Measurements from ENCODE around the gene MARCHF6. TPM values are rescaled to one million over a fixed set of nuclear protein-coding genes. Genes with fewer than 3 reads are reported as not detected.

Gene MARCHF6
- polyA plus RNA-seq, 3 donors from 2014 or later: 23.3 to 54.5 (median 52.5) TPM

DNA sequence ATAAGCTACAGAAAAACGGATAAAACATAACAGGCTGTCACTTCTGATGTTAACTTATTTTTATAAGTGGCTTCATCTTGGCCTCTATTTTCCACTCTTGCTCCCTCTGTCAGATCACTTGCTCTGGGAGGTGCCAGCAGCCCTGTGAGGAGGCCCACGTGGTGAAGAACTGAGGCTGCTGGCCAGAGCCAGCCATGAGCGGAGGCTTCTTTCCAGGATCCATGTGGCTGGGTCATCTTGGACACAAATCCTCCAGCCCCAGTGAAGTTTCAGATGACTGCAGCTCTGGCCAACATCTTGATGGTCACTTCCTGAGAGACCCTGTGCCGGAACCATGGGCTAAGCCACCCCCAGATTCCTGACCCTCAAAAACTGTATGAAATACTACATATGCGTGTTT, 38.3 kb upstream of the MARCHF6 start:
- H3K27me3 Mint-ChIP-seq (ENCODE audit: low read depth in 3 of 3): peaks cover 0 to 3% (median 2%) of the 10 kb centered on the region in 3 donors
- DNase-seq: no peak
- H3K9me3 Mint-ChIP-seq: no peaks in the 10 kb centered on the region
- no peak overlapping the region for H3K4me3 Mint-ChIP-seq
- no peaks in the 10 kb centered on the region for H3K36me3 Mint-ChIP-seq
- H3K27ac Mint-ChIP-seq: no peak overlapping the region
- H3K4me1 Mint-ChIP-seq: no peaks in the 10 kb centered on the region

- Mint-ChIP-seq H3K4me1 (no peaks in the 10 kb centered on the region), H3K36me3 (no peaks in the 10 kb centered on the region), H3K27me3 (ENCODE audit: low read depth in 3 of 3) (peaks cover 2 to 3% (median 2%) of the 10 kb centered on the region in 3 donors), H3K27ac (no peak overlapping the region), H3K9me3 (no peaks in the 10 kb centered on the region), H3K4me3 (no peak overlapping the region)
- DNase-seq: no peak
Measured at GRCh38 chr5:10315824-10316509, 37.5 kb upstream of the MARCHF6 start.

- H3K4me1 Mint-ChIP-seq: no peaks in the 10 kb centered on the region
- no peak for DNase-seq
- peak overlapping the region in 1 of 6 donors; percentile 20 for H3K27ac Mint-ChIP-seq
- H3K27me3 Mint-ChIP-seq (ENCODE audit: low read depth in 3 of 3): peaks cover 2 to 3% (median 2%) of the 10 kb centered on the region in 3 donors
- no peaks in the 10 kb centered on the region for H3K36me3 Mint-ChIP-seq
- H3K4me3 Mint-ChIP-seq: no peak overlapping the region
- no peaks in the 10 kb centered on the region for H3K9me3 Mint-ChIP-seq
Measured at GRCh38 chr5:10317825-10318682, 35.4 kb upstream of the MARCHF6 start.

DNA sequence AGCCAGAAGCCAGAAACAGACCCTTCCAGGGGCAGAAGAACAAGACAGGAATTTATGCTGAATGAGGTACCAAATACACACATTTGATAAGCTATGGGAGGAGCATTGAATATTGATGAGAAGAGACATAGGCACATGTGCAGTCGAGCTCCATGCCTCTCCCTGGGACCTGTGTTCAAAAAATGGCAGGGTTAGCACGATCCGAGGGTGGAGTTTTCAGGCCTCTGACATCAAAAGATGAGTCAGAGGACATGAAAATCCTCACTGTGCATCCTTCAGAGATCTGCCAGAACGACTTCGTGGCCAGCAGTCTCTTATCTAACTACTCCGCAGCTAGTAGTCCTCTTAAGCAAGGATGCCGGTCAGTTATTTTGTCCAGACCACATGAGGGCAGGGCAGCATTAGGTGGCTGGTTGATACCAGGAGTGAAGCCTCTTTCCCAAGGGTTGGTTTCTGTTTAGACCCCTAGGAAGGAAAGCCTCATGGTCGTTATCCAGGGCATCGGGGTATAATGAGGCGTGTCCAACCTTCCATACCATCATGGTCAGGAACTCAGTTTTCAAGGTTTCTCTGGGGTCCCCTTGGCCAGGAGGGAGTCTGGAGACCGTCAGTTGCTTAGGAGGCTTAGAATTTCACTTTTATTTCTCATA, 34.2 kb upstream of the MARCHF6 start:
- Mint-ChIP-seq H3K9me3 (no peaks in the 10 kb centered on the region), H3K27me3 (ENCODE audit: low read depth in 3 of 3) (peaks cover 2 to 3% (median 2%) of the 10 kb centered on the region in 3 donors), H3K4me3 (no peak overlapping the region), H3K36me3 (no peaks in the 10 kb centered on the region), H3K4me1 (no peaks in the 10 kb centered on the region), H3K27ac (no peak overlapping the region)
- no peak for DNase-seq

GRCh38 chr5:10320793-10321192, 32.7 kb upstream of the MARCHF6 start:
- Mint-ChIP-seq H3K27me3 (ENCODE audit: low read depth in 3 of 3) (peaks cover 2 to 3% (median 2%) of the 10 kb centered on the region in 3 donors), H3K36me3 (no peaks in the 10 kb centered on the region), H3K27ac (no peak overlapping the region), H3K4me1 (no peaks in the 10 kb centered on the region), H3K9me3 (no peaks in the 10 kb centered on the region), H3K4me3 (no peak overlapping the region)
- no peak for DNase-seq

- Mint-ChIP-seq H3K36me3 (no peaks in the 10 kb centered on the region), H3K27ac (no peak overlapping the region), H3K4me1 (no peaks in the 10 kb centered on the region), H3K27me3 (ENCODE audit: low read depth in 3 of 3) (peaks cover 0 to 2% (median 2%) of the 10 kb centered on the region in 3 donors), H3K9me3 (no peaks in the 10 kb centered on the region), H3K4me3 (no peak overlapping the region)
- no peak for DNase-seq
Measured at GRCh38 chr5:10321882-10322281, 31.6 kb upstream of the MARCHF6 start.

DNA sequence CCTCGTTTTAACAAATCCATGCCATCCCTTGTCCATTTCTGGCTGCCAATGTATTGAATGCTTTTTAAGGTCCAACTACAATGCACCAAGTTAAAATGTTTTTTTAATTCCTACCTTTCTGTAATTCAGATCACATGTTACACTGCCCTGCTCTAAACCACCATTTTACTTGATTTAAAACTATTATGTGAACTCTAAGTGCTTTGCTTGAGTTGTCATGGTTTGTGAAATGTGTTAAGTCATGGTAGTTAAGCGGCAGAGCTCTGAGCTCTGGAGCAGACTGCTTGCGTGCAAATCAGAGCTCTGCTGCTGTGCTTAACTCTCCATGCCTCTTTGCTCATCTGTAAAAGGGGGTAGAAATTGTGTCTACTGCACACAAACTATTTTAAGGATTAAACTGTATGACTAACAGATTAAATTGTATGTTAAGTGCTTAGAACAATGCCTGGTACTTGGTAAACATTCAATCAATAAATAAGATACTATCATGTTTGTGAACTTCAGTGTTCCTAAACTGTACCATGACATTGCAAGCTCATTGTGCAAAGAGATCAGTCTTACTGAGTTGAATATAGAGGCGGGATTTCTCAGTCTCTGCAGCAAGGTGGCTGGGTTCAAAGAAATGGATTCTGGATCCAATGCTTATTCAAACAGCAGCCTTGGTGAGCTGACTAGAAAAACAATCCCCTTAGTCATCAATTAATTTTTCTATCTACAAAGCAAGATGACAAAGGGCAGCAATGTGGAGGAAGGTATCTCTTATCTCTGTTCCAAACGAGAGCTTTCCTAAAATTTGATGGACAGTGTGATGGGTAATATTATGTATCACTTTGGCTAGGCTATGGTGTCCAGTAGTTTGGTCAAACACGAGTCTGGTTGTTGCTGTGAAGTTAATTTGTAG, 29.7 kb upstream of the MARCHF6 start:
- no peak for DNase-seq
- H3K27ac Mint-ChIP-seq: no peak overlapping the region
- H3K36me3 Mint-ChIP-seq: no peaks in the 10 kb centered on the region
- H3K9me3 Mint-ChIP-seq: no peaks in the 10 kb centered on the region
- no peak overlapping the region for H3K4me3 Mint-ChIP-seq
- H3K27me3 Mint-ChIP-seq (ENCODE audit: low read depth in 3 of 3): peaks cover 0 to 2% (median 2%) of the 10 kb centered on the region in 3 donors
- no peaks in the 10 kb centered on the region for H3K4me1 Mint-ChIP-seq

DNA sequence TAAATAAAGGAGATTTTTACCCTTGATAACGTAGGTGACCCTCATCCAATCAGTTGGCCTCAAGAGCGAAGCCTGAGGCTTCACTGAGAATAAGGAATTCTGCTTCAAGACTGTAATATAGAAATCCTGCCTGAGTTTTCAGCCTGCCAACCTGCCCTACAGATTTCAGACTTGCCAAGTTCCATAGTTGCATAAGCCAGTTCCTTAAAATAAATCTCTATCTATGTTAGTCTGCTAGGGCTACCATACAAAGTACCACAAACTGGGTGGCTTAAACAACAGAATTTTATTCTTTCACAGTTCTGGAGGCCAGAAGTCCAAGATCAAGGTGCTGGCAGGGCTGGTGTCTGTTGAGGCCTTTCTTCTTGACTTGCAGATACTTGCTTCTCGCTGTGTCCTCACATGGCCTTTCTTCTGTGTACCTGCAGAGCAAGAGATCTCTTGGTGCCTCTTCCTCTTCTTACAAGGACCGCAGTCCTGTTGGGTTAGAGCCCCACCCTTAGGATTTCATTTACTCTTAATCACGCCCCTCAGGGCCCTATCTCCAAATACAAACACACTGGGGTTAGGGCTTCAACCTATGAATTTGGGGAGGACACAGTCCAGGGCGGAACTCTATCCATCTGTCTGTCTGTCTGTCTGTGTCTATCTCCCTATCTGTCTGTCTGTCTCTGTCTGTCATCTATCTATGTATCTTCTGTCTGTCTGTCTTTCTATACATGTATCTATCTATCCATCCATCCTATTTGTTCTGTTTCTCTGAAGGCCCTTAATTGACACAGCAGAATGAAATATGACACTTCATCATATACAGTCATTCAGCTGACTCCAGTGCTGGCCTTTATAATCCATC, 28.8 kb upstream of the MARCHF6 start:
- Mint-ChIP-seq H3K4me3 (no peak overlapping the region), H3K27me3 (ENCODE audit: low read depth in 3 of 3) (peaks cover 0 to 2% (median 0%) of the 10 kb centered on the region in 3 donors), H3K9me3 (no peaks in the 10 kb centered on the region), H3K4me1 (no peaks in the 10 kb centered on the region), H3K36me3 (no peaks in the 10 kb centered on the region), H3K27ac (no peak overlapping the region)
- no peak for DNase-seq

DNA sequence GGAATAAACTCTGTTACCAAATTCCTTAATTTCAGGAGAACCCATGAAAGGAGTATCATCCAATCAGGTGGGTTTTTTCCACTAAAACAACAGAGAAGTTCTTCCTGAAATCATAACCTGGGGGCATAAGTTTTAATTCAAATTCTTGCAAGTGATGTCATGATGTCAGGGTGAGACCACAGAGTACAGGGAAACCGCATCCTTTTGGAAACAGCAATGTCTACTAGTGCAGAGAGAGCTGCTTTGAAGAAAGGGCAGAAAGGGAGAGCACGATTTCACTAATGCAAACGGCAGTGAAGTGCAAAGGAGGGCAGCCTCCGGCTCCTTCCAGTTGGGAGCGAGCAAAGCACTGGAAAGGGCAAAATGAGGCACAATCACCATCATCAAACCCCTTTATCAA, 25.2 kb upstream of the MARCHF6 start:
- no peaks in the 10 kb centered on the region for H3K9me3 Mint-ChIP-seq
- H3K27ac Mint-ChIP-seq: no peak overlapping the region
- peaks cover 2% of the 10 kb centered on the region in 2 donors for H3K4me1 Mint-ChIP-seq
- H3K27me3 Mint-ChIP-seq (ENCODE audit: low read depth in 3 of 3): peaks cover 5 to 9% (median 8%) of the 10 kb centered on the region in 3 donors
- DNase-seq: no peak
- no peaks in the 10 kb centered on the region for H3K36me3 Mint-ChIP-seq
- H3K4me3 Mint-ChIP-seq: no peak overlapping the region

DNA sequence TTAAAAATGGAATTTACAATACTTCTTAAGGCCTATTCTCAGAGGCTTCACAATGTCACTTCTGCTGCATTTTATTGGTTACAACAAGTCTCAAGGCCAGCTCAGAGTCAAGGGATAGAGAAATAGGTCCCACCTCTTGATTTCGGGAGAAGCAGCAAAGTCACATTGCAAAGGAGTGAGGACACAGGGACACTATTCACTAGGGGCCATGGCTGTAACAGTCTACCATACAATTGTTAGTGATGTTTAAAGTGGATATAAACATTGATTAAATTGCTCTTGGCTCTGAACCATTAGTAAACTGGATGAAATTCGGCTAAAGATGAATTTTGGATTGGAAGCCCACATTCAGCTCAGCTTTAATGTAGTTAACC, 24.1 kb upstream of the MARCHF6 start:
- no peak for DNase-seq
- Mint-ChIP-seq H3K27ac (no peak overlapping the region), H3K4me3 (no peak overlapping the region), H3K9me3 (no peaks in the 10 kb centered on the region), H3K27me3 (ENCODE audit: low read depth in 3 of 3) (peaks cover 9 to 11% (median 9%) of the 10 kb centered on the region in 3 donors), H3K4me1 (peaks cover 5 to 6% of the 10 kb centered on the region in 2 donors), H3K36me3 (no peaks in the 10 kb centered on the region)

- no peak overlapping the region for H3K27ac Mint-ChIP-seq
- no peaks in the 10 kb centered on the region for H3K36me3 Mint-ChIP-seq
- DNase-seq: no peak
- no peak overlapping the region for H3K4me3 Mint-ChIP-seq
- H3K4me1 Mint-ChIP-seq: peaks cover 5 to 6% of the 10 kb centered on the region in 2 donors
- H3K27me3 Mint-ChIP-seq (ENCODE audit: low read depth in 3 of 3): peaks cover 9 to 15% (median 10%) of the 10 kb centered on the region in 3 donors
- no peaks in the 10 kb centered on the region for H3K9me3 Mint-ChIP-seq
Measured at GRCh38 chr5:10329820-10330481, 23.5 kb upstream of the MARCHF6 start.

DNA sequence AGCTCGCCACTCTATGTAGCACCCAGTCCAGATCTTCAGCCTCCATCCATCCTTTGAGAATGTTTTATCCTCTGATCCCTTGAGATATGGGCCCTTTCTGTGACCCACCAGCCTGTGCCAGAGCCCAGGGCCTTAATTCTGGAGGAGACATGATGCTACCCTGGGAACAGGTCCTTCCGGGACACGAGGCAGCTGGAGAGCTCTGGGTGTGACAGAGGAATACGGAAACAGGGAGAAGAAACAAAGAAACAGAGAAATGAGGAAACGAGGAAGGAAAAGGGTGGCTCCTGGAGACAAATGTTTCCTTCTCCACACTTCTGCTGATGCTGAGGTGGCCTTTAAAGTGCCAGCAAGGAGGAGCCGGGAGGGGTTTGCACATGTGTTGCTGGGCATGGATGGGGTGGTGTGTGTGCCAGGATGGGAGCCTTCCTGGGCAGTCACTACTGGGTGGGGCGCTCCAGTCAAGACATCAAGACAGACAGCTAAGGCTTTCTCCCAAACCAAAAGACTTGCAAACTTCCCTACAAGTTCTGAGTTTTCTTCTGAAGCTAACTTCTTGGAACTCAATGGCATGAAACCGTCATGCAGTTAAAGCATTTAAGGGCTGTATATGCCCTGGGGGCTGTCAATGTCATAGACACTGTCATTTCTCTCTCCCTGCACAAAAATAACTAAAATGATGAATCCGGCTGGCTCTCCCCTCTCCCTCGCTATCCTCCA, 22.8 kb upstream of the MARCHF6 start:
- Mint-ChIP-seq H3K27me3 (ENCODE audit: low read depth in 3 of 3) (peaks cover 9 to 16% (median 10%) of the 10 kb centered on the region in 3 donors), H3K4me3 (no peak overlapping the region), H3K27ac (no peak overlapping the region)

More for the DNA sequence above, 22.8 kb upstream of the MARCHF6 start:
- Mint-ChIP-seq H3K4me1 (peaks cover 5 to 6% of the 10 kb centered on the region in 2 donors), H3K9me3 (no peaks in the 10 kb centered on the region), H3K36me3 (no peaks in the 10 kb centered on the region)
- no peak for DNase-seq
